Measurements from ENCODE around the gene MYOF. TPM values are rescaled to one million over a fixed set of nuclear protein-coding genes. Genes with fewer than 3 reads are reported as not detected.

Gene MYOF
- polyA plus RNA-seq, 1 experiment: 275 TPM

DNA sequence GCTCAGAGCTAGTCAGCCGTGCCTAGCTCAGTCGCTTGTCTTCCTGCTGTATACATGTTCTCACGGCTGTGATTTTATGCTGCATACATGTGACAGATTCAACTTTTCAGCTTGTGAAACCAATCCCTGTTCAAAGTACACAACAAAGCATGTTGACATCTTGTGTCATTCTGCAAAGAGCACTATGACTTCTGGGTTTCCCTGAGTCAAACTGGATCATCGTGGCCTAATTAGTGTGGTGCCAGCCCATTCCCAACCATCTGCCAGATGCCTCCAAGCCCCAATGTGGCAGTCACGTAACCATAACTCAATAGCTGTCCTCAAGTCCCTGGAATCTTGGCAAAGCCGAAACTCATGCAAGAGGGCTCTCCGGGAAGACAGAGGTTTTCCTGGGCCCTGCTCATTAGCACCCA lies 144.8 kb downstream of the MYOF start:
- ChIA-PET CTCF (interaction anchor here (1.6 to 1.7 kb wide), 2 partner anchors 15 to 21 kb away, joined by 8 to 9 read pairs; no protein-coding TSS in a partner anchor), POLR2A (interaction anchor here (0.7 kb wide), 1 partner anchor 12 kb away, joined by 6 read pairs; no protein-coding TSS in a partner anchor)
- no peak for TF ChIP-seq CTCF (IDR thresholded peaks at IDR 0.05; ENCODE audit: low read depth, low read length)
- H3K27ac ChIP-seq (ENCODE audit: low read depth, low read length): no peak overlapping the region
- no peak for DNase-seq (ENCODE audit: low read depth, low spot score)
- H3K9me3 ChIP-seq (ENCODE audit: control insufficient read depth, insufficient read depth, low read length): no peaks in the 10 kb centered on the region
- H3K4me3 ChIP-seq (ENCODE audit: low read depth, low read length): no peak overlapping the region
- no peaks in the 10 kb centered on the region for H3K27me3 ChIP-seq (ENCODE audit: control insufficient read depth, insufficient read depth, low read length)

DNA sequence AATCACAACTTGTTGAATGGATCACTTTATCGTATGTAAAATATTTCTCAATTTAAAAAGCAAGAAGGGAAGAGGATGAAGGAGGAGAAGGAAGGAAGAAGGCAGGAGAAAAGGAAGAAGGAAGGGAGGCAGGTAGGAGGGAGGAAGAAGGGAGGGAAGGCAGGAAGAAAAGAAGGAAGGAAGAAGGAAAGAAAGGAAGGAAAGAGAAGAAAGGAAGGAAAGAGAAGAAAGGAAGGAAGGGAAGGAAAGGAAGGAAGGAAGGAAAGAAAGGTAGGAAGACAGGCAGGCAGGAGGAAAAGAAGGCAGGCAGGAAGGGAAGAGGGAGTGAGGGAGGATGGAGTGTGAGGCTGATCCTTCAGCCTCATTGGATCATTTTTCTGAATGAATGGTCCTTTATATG lies 145.5 kb downstream of the MYOF start:
- CTCF ChIA-PET: no interaction called here
- no peaks in the 10 kb centered on the region for H3K9me3 ChIP-seq (ENCODE audit: control insufficient read depth, insufficient read depth, low read length)
- TF ChIP-seq CTCF (IDR thresholded peaks at IDR 0.05; ENCODE audit: low read depth, low read length): no peak
- no peak overlapping the region for H3K4me3 ChIP-seq (ENCODE audit: low read depth, low read length)
- POLR2A ChIA-PET: interaction anchor here (0.7 kb wide), 1 partner anchor 13 kb away, joined by 6 read pairs; no protein-coding TSS in a partner anchor
- DNase-seq (ENCODE audit: low read depth, low spot score): no peak
- no peaks in the 10 kb centered on the region for H3K27me3 ChIP-seq (ENCODE audit: control insufficient read depth, insufficient read depth, low read length)
- H3K27ac ChIP-seq (ENCODE audit: low read depth, low read length): no peak overlapping the region

DNA sequence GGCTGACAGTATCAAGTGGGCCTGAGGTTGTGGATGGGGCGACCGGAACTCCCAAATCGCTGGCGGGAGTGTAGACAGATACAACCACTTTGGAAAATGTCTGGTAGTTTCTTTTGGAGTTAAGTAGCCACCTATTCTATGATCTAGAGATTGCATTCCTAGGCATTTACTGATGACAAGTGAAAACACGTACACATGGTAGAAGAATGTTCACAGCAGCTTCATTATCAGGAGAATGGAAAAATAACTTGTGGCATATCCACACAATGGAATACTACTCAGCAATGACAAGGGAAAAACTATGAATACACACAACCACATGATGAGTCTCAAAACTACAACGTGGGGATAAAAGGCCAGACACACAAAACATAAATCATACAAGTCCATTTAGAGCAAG lies 146.0 kb downstream of the MYOF start:
- Histone ChIP-seq H3K27ac (ENCODE audit: low read depth, low read length) (no peak overlapping the region), H3K9me3 (ENCODE audit: control insufficient read depth, insufficient read depth, low read length) (no peaks in the 10 kb centered on the region), H3K27me3 (ENCODE audit: control insufficient read depth, insufficient read depth, low read length) (no peaks in the 10 kb centered on the region), H3K4me3 (ENCODE audit: low read depth, low read length) (no peak overlapping the region)
- CTCF ChIA-PET: no interaction called here
- DNase-seq (ENCODE audit: low read depth, low spot score): no peak
- TF ChIP-seq CTCF (IDR thresholded peaks at IDR 0.05; ENCODE audit: low read depth, low read length): no peak
- POLR2A ChIA-PET: no interaction called here

DNA sequence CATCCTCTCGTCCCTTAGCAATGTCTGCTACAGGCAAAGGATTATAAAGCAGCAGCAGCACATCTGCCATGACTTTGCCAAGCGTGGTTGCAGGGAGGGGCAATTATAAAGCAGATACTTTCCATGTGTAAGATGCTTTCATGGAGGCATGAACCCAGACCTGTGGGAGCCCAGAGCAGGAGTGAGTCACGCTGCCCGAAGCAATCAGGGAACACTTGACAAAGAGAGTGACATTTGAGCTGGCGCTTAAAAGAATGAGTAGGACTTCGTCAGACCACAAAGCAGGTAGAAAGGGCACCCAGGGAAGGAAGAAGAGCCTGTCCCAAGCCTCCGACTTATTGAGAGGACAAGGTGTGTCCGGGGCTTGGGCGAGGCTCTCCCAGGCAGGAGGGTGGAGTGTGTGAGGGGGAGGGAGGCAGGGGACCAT lies 147.2 kb downstream of the MYOF start:
- CTCF ChIA-PET: no interaction called here
- Histone ChIP-seq H3K27me3 (ENCODE audit: control insufficient read depth, insufficient read depth, low read length) (no peaks in the 10 kb centered on the region), H3K4me3 (ENCODE audit: low read depth, low read length) (no peak overlapping the region), H3K9me3 (ENCODE audit: control insufficient read depth, insufficient read depth, low read length) (no peaks in the 10 kb centered on the region), H3K27ac (ENCODE audit: low read depth, low read length) (no peak overlapping the region)
- POLR2A ChIA-PET: no interaction called here
- DNase-seq (ENCODE audit: low read depth, low spot score): no peak
- TF ChIP-seq CTCF (IDR thresholded peaks at IDR 0.05; ENCODE audit: low read depth, low read length): no peak

GRCh38 chr10:93334181-93334580 lies 148.0 kb downstream of the MYOF start:
- ChIA-PET CTCF (interaction anchor here (1.2 kb wide), 1 partner anchor 18 kb away, joined by 3 read pairs; no protein-coding TSS in a partner anchor), POLR2A (no interaction called here)
- H3K27me3 ChIP-seq (ENCODE audit: control insufficient read depth, insufficient read depth, low read length): no peaks in the 10 kb centered on the region
- H3K9me3 ChIP-seq (ENCODE audit: control insufficient read depth, insufficient read depth, low read length): no peaks in the 10 kb centered on the region
- no peak overlapping the region for H3K4me3 ChIP-seq (ENCODE audit: low read depth, low read length)
- no peak for DNase-seq (ENCODE audit: low read depth, low spot score)
- TF ChIP-seq CTCF (IDR thresholded peaks at IDR 0.05; ENCODE audit: low read depth, low read length): no peak
- no peak overlapping the region for H3K27ac ChIP-seq (ENCODE audit: low read depth, low read length)

All from AG04450 (cell line).